Endothelial cell (in vitro differentiated cells): Measurements from ENCODE around the gene SPON2. TPM values are rescaled to one million over a fixed set of nuclear protein-coding genes. Genes with fewer than 3 reads are reported as not detected.

Source experiments
- DNase-seq: peaks from one replicate; pipeline ENCODE4 v3.0.0; 2021; ENCODE audit warnings: low spot score
- H3K27ac Mint-ChIP-seq: one replicate; pipeline ENCODE4 v1.8.0; 2021; ENCODE audit warnings: mixed read lengths, inconsistent platforms; ENCODE audit not compliant: unreplicated experiment
- H3K27me3 Mint-ChIP-seq: one replicate; pipeline ENCODE4 v1.8.0; 2021; ENCODE audit warnings: mild to moderate bottlenecking, moderate library complexity, mixed read lengths, inconsistent platforms; ENCODE audit not compliant: unreplicated experiment
- H3K36me3 Mint-ChIP-seq: one replicate; pipeline ENCODE4 v1.8.0; 2021; ENCODE audit warnings: mild to moderate bottlenecking, low read depth, mixed read lengths, inconsistent platforms; ENCODE audit not compliant: unreplicated experiment
- H3K4me1 Mint-ChIP-seq: one replicate; pipeline ENCODE4 v1.8.0; 2021; ENCODE audit warnings: mild to moderate bottlenecking, mixed read lengths, inconsistent platforms; ENCODE audit not compliant: unreplicated experiment
- H3K4me3 Mint-ChIP-seq: one replicate; pipeline ENCODE4 v1.8.0; 2021; ENCODE audit warnings: mild to moderate bottlenecking, mixed read lengths, inconsistent platforms; ENCODE audit not compliant: unreplicated experiment
- H3K9me3 Mint-ChIP-seq: one replicate; pipeline ENCODE4 v1.8.0; 2021; ENCODE audit warnings: mixed read lengths, inconsistent platforms; ENCODE audit not compliant: unreplicated experiment
- CTCF ChIP-seq: fragments of 200-600 bp; sonication (generic); IDR thresholded peaks from one replicate; pipeline ENCODE4 v1.5.0; 2021; ENCODE audit warnings: antibody characterized with exemption; ENCODE audit not compliant: unreplicated experiment
- total RNA-seq: library from RNA; stranded (reverse); fragmentation: NEBNext Ultra II Directional; extraction: Animal tissue kit (Norgen Biotek cat#: 25700); gene quantifications from one replicate; pipeline ENCODE4 v1.2.1, GENCODE V29; 2021; ENCODE audit not compliant: unreplicated experiment

SPON2 gene
- total RNA-seq, 1 donor from 2014 or later: 0.97 TPM

GRCh38 chr4:1199556-1200331, 27.4 kb upstream of the SPON2 start:
- peaks cover 6% of the 10 kb centered on the region for H3K27me3 Mint-ChIP-seq
- no peak overlapping the region for H3K27ac Mint-ChIP-seq
- DNase-seq: no peak
- no peak for TF ChIP-seq CTCF
- peaks cover 6% of the 10 kb centered on the region for H3K4me1 Mint-ChIP-seq
- no peaks in the 10 kb centered on the region for H3K9me3 Mint-ChIP-seq
- no peaks in the 10 kb centered on the region for H3K36me3 Mint-ChIP-seq
- no peak overlapping the region for H3K4me3 Mint-ChIP-seq

GRCh38 chr4:1198098-1198844, 25.9 kb upstream of the SPON2 start:
- Mint-ChIP-seq H3K27me3 (peaks cover 5% of the 10 kb centered on the region), H3K9me3 (no peaks in the 10 kb centered on the region), H3K36me3 (no peaks in the 10 kb centered on the region), H3K27ac (no peak overlapping the region), H3K4me3 (no peak overlapping the region), H3K4me1 (peaks cover 6% of the 10 kb centered on the region)
- DNase-seq: no peak
- no peak for TF ChIP-seq CTCF

- Mint-ChIP-seq H3K9me3 (no peaks in the 10 kb centered on the region), H3K4me3 (no peak overlapping the region), H3K27me3 (peaks cover 1% of the 10 kb centered on the region), H3K4me1 (no peaks in the 10 kb centered on the region), H3K36me3 (no peaks in the 10 kb centered on the region), H3K27ac (no peak overlapping the region)
- TF ChIP-seq CTCF: no peak
- DNase-seq: no peak
Measured at GRCh38 chr4:1196421-1197183, 24.2 kb upstream of the SPON2 start.

- no peak for DNase-seq
- no peaks in the 10 kb centered on the region for H3K27me3 Mint-ChIP-seq
- no peaks in the 10 kb centered on the region for H3K36me3 Mint-ChIP-seq
- H3K9me3 Mint-ChIP-seq: no peaks in the 10 kb centered on the region
- H3K4me1 Mint-ChIP-seq: no peaks in the 10 kb centered on the region
- H3K27ac Mint-ChIP-seq: no peak overlapping the region
- no peak overlapping the region for H3K4me3 Mint-ChIP-seq
- no peak for TF ChIP-seq CTCF
Measured at GRCh38 chr4:1195891-1196401, 23.6 kb upstream of the SPON2 start.
